ENCODE results near the gene ADM.

ADM gene

GRCh38 chr11:10310301-10310841 lies 5.5 kb downstream of the ADM start:
- peak; percentile 59 for DNase-seq

- no peak for DNase-seq
Observed at GRCh38 chr11:10311802-10312201, 6.9 kb downstream of the ADM start.

GRCh38 chr11:10314199-10315072 lies 9.6 kb downstream of the ADM start:
- DNase-seq = peak; percentile 44

GRCh38 chr11:10315083-10315482 lies 10.2 kb downstream of the ADM start:
- no peak for DNase-seq

- DNase-seq = no peak
Observed at GRCh38 chr11:10317151-10317755, 12.4 kb downstream of the ADM start.

GRCh38 chr11:10317776-10318526 lies 13.1 kb downstream of the ADM start:
- no peak for DNase-seq

GRCh38 chr11:10318527-10318802 lies 13.6 kb downstream of the ADM start:
- no peak for DNase-seq

- peak; percentile 39 for DNase-seq
Observed at GRCh38 chr11:10319702-10320558, 15.1 kb downstream of the ADM start.

GRCh38 chr11:10320736-10321465 lies 16.0 kb downstream of the ADM start:
- DNase-seq = no peak

- no peak for DNase-seq
Observed at GRCh38 chr11:10322401-10322800, 17.5 kb downstream of the ADM start.

GRCh38 chr11:10322830-10323792 lies 18.2 kb downstream of the ADM start:
- DNase-seq = peak; percentile 94

GRCh38 chr11:10323793-10324170 lies 18.9 kb downstream of the ADM start:
- DNase-seq = peak; percentile 44

- DNase-seq = no peak
Observed at GRCh38 chr11:10324474-10324873, 19.6 kb downstream of the ADM start.

- peak; percentile 83 for DNase-seq
Observed at GRCh38 chr11:10325277-10326011, 20.6 kb downstream of the ADM start.

GRCh38 chr11:10326012-10326964 lies 21.4 kb downstream of the ADM start:
- DNase-seq = no peak

- peak; percentile 59 for DNase-seq
Observed at GRCh38 chr11:10327254-10327653, 22.4 kb downstream of the ADM start.

- DNase-seq = peak; percentile 86
Observed at GRCh38 chr11:10328314-10329098, 23.6 kb downstream of the ADM start.

GRCh38 chr11:10329356-10329755 lies 24.5 kb downstream of the ADM start:
- no peak for DNase-seq
